NCI-H2171 (cell line): ENCODE results near the gene JAZF1.
"Not testable (repeated sequence)": the region's sequence is repeated elsewhere in the genome, so short reads cannot be mapped to it uniquely, and the experiment has no call there.

ENCODE experiments used
- DNase-seq: peaks from one replicate; lab custom pipeline; 2025; lab: John Stamatoyannopoulos, UW

Gene JAZF1

DNA sequence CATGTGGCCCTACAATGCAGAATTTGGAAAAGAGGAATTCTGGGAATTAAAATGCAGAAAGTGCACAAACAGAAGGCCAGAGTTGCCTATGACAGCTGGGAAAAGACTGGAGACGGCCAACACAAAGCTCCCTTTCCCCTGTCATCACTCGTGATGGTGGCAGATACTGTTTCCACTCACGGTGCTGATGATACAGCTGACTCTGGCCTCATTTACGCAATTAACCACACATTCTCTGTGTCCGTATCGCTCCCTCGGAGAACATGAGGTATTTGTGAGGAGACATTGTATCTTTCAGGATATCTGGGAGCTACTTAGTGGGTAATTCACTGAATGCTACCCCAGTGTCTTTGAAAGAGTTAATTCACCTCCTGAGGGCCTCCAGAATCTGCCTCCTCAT lies 267.8 kb downstream of the JAZF1 start:
- DNase-seq: no peak

DNA sequence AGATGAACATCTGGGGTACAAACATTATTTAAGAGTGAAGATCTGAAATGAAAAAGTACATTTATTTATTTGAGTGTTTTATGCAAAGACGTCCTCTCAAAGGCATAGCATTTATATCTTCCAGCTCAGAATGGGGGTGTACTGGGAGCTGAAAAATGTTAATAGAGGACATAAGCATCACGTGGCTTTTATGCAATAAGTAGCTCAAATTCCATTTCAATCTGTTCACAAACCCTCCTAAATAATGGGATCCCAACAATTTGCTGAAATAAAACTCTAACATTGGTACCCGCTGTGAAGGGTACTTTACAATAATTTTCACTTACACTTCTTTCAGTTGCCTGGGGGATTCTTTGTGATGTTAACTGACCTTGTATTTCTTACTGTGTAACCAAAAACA lies 268.7 kb downstream of the JAZF1 start:
- no peak for DNase-seq

DNA sequence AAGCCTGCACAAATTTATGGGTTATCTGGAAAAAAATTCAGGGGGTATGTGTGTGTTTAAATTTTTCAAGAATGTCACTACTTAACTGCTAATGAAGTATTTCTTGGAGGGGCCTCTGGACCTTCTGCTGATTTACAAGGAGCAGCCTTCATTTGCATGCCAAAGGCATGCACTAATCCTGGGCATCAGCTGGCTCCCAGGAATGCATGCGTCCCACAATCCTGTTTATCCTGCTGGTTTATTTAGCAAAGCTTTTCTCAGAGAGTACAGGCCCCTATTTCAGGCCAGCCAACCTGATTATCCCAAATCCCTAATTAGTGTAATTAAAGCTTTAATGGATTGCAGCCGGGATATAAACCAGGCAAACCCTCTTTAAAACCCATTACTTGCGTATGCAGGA lies 270.3 kb downstream of the JAZF1 start:
- DNase-seq: no peak

DNA sequence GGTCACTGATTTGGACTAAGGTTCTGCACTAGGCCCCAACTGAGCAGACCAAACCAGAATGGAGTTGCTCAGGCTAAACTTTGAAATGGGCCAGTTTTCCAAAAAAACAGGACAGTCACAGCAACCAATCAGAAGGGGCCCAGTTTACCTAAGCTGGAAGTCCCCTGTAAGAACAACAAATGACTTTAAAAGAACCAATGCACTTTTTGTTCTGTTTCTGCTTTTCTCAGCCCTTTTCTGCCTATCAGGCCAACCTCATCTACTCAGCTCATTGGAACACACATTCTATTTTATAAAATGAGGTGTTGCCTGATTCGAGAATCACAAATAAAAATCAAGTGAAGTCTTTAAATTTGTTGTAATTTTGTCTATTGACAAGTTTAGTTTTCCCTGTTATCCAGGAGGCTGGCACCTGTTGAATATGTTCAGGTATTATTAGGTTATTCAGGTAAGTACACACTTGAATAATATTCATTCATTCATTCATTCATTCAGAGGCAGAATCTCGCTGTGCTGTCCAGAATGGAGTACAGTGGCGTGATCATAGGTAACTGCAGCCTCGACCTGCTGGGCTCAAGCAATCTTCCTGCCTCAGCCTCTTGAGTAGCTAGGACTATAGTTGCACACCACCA lies 271.9 kb downstream of the JAZF1 start:
- no peak for DNase-seq

DNA sequence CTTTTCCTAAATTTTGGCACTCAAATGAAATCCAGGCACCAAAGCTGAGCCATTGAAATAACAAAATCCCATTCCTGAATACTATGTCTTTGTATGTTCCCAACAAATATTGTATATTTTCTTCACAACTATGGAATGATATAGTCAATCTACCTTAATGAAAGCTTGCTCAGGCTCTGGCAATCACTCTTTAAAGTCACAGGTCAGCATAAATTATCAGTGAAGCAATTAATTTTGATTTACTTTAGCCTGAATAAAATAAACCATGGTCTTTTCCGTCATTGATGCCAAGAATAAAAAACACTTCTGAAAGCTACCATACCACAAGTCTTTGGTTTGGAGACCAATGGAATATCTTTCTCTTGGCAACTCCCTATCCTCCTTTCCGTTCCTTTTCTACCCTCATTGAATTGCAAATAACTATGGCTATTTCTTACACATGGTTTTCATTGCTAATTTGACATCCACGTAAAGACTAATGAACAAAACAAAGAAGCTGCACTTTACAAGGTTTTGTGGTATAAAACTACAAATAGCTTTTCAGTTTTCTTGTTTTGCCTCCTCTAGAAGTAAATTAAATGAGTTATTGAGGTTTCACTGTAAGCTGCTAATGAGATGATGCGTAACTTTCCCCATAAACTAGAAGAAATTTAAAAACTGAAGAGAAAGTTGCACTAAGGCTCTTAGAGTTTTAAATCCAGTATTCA lies 274.1 kb downstream of the JAZF1 start:
- no peak for DNase-seq

DNA sequence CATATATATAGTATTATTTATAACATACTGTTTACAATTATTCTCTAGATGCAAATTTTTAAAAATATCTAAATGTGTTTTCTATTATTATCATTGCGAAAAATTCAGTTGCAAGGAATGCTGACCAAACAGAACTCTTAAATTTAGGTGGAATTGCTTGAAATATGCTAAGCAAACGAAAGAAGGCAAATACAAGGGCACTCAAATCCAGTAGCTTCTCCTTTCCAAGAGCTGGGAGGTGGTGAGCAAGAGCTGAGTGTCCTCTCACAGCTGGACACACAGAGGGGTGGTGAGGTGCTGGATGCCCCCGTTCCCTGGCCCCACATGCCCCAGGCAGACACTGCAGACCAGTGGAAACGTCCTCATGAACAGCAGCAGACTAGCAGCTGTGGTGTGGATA lies 274.6 kb downstream of the JAZF1 start:
- DNase-seq: no peak

DNA sequence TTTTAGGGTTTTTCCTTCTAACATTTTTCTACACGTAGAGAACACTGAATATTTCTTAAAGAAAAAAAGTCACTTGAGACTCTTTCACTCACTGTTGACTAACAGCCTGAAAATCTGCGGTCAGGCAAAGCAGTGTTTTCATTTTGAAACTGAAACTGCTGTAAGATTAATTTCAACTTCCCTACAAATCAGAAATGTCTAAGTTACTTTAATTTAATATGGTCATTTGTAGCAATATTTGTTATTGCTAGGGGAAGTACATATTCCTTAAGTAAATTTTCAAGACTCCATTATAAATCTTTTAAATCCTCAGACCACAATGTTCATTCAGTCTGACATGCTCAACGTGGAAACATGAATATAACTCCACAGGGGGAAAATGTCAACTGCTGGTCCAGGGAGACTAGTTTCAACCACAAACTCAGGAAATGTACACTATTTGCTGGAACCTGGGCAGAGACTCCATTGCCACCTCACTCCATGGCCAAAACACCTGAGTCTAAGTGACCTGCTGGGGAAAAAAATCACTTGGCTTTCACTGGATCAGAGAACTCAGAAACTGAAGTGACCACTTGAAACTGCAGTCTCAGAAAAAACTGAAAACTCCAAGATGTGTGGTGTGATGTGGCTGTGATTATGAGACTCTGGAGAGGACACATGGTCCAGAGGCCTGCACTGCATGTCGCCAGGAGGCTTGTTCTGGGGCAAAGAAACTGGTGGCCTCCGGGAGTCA lies 279.4 kb downstream of the JAZF1 start:
- no peak for DNase-seq

DNA sequence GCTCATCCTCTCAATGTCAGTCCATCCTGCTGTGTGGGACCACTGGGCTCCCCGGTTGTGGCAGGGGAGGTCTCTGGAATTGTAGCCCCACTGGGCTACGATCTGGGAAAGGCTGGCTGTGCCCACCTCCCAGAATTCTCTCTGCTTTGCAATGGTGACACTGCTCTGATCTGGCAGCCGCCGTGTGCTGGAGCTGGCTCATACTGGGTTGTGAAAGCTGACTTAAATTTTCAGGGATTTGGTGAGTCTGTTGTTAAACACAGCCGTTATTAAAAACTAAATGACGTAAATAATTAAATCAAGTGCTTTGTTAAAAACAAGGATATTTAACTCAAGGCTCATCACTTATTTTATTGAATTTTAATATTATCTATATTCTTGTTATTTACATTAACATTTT lies 280.6 kb downstream of the JAZF1 start:
- no peak for DNase-seq

DNA sequence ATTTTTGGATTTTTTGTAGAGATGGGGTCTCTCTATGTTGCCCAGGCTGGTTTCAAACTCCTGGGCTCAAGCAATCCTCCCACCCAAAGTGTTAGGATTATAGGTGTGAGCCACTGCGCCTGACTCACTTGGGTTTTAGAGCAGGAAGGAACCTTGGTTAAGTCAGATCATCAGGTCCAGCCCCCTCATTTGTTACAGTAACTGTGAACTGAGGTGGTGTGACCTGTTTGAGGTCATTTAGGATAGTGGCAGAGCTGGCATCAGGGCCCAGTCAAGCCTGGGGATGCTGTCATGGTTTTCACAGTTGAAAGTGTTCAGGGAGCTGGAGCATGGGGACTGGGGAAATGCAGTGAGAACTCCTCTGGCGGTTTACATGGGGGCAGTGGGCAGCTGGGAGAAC lies 281.0 kb downstream of the JAZF1 start:
- DNase-seq: no peak

DNA sequence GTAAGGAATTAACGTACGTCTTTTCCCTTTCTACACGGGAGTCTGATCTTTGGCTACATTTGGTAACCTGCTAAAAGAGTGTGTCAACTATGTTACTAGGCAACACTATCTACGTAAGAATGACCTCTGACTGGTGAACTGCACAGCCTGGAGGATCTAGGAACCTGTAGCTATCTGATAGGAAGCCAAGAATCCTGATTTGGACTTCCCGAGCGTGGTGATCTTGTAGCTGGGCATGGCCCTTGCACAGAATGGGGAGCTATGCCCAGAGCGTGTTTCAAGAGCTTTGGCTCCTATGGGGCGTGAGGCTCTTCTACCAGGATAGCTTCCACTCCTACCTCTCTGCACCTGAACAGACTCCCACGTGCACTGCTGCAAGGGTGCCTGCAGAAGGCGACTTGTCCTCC lies 283.2 kb downstream of the JAZF1 start:
- DNase-seq: no peak

DNA sequence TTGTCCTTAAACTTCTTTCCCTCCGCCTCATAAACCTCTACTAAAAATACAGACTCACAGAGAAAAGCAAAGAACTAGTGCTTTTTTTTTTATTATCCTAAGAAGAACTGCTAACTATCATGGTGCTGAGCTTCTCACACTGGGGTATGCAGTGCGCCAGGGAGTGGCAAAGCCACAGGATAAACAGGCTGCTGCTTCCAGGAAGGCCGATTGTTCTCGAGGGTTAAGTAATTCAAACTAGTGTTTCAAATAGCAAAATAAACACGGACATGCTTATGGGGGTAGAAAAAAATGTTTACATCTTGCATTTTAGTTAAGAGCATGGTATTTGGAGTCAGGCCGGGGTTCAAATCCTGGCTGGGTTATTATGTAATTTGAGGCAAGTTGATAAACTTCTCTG lies 283.6 kb downstream of the JAZF1 start:
- no peak for DNase-seq

DNA sequence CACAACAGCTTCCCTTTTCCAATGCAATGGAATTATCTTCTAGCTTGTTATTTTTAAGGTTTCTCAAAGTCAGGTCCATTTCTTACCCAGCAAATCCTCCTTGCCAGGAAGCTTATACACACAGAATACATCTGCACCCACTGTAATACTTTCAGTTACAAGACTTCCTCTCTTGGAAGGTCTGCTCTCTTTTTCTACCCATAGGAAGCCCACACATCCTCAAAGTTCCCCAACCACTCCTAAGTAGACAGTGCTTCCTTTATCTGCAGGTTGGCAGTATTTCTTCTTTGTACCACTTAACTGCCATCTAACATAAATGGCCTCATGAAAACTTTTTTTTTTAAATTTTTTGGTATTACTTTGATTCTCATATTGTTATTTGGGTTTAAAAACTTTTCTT lies 285.0 kb downstream of the JAZF1 start:
- DNase-seq: no peak

DNA sequence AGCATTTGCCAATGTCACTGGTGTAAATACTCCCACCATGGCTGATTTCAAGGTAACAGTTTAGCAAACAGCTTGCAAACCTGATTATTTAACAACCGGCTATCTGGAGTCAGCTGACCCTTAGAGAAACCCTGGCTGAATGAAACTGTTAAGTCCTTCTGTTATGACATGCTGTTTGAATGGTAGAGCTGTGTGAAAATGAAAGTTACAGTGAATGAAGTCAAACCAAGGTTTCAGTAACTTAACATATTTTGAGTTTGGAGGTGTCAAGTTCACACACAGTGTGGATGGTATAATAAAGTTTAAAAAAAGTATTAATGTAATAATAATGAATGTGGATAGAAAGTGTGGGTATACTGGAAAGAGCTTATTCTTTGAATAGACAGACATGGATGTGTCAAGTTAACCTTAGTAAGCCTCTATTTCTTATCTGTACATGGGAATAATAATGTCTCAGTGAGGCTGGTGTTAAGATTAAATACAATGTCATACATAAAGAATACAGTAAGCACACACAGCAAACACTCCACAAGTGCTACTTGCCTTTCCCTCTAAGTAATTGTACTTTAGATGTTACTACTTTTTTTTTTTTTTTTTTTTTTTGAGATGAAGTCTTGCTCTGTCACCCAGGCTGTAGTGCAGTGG lies 290.3 kb downstream of the JAZF1 start:
- DNase-seq: no peak

DNA sequence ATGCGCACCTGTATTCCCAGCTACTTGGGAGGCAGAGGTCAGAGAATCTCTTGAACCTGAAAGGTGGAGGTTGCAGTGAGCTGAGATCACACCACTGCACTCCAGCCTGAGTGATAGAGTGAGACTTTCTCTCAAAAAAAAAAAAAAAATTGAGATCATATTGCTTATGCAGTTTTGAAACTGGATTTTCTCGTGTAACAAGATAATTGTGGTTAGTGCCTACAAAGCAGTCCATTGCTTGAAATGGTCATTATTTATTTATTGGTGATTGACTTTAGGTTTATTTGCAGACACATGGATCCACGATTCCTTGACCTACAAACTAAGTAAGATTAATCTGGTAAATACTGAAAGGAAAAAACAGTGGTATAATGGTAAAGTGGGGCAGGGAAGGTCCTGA lies 290.8 kb downstream of the JAZF1 start:
- DNase-seq: no peak

DNA sequence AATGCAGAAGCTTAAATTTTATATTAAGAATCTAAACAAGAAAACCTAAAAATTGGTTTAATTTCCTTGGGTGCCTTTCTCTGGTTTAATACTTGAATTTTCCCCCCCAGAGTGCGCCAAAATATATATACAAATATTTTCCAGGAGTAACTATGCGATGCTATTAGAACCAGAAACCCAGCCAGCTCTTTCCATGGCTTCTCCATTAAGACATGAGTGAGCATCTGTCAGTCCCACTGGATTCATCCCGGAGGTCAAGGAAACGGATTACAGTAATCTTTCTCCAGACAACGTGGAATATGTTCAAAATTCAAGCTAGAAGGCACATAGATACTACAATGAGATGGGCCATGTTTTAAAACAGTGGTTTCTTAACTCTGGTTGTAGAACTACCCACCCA lies 291.9 kb downstream of the JAZF1 start:
- no peak for DNase-seq

DNA sequence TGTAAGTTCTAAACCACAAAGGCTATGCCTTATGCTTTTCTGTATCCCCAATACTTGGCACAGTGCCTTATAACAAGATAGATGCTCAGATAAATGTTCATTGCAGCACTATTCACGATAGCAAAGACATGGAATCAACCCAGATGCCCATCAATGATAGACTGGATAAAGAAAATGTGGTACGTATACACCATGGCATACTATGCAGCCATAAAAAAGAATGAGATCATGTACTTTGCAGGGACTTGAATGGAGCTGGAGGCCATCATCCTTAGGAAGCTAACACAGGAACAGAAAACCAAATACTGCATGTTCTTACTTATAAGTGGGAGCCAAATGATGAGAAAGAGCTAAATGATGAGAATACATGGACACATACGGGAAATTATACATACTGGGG lies 293.9 kb downstream of the JAZF1 start:
- not testable (repeated sequence) for DNase-seq

DNA sequence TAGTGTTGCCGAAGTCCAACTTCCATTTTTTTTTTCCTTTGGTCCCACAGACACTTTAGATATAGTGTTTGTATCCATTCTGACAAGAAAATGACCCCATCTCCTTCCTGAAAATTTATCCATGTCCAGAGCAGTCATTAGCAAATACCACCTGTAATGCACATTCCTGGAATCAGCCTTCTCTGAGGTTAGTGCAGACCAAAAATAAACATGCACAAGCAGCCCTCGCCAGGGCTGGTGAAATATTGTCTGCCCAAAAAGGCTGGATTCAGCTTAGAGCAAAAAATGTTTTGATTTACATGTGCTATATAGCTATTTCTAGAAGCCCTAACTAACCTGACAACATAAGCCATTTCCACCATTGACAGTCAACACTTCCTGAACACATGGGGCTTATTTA lies 294.9 kb downstream of the JAZF1 start:
- DNase-seq: no peak

DNA sequence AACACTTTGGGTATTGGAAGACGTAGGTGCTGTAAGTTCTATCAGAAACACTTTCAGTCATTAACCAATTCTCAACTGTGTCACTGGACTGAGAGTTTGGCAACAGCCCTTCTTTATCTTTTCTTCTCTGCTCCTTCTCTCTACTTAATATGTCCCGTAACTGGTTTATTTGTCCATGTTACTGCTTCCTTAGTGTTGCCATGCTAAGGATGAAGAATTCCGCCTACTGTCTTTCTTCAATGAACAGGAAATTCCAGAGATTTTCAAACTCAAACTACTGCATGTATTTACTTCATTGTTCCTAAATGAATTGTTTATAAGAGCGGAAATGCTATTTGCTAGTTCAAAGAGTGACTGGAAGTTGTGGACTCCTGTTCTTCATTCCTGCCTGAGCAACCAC lies 296.9 kb downstream of the JAZF1 start:
- no peak for DNase-seq

DNA sequence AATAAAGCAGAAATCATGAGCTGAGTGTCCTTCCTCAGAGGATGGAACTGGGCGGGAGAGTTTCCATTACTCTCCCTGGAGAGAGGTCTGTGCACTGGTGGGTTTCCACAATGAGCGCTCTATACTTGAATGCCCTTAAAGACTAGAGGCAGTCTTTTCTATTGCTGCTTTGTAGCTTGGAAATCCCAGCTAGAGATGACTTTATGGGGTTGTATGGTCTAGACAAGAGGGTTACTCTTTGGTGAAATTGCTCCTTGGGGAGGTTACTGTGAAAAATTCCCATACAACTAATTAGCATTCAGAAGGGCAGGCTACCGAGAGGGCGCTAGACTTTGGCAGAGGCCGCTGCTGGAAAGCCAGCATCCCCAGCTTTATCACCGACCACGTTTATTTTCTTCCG lies 303.8 kb downstream of the JAZF1 start:
- no peak for DNase-seq

DNA sequence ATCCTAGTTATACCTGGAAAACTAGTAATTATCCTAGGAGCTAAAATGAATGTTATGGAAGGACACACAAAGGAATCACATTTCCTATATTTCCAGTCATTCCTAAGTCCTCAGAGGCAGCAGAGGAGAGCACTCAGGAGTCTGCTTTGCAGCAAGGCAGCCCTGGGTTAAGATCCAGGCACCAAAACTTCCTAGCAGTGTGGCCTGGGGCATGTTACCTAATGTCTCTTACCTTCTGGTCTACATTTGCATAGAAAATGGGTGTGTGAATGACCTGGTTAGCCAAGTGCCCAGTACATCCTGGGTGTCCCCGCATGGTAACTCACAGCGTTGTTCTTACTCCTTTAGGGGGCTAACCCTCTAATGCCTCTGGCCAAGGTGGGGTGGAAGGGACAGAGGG lies 304.8 kb downstream of the JAZF1 start:
- DNase-seq: no peak

DNA sequence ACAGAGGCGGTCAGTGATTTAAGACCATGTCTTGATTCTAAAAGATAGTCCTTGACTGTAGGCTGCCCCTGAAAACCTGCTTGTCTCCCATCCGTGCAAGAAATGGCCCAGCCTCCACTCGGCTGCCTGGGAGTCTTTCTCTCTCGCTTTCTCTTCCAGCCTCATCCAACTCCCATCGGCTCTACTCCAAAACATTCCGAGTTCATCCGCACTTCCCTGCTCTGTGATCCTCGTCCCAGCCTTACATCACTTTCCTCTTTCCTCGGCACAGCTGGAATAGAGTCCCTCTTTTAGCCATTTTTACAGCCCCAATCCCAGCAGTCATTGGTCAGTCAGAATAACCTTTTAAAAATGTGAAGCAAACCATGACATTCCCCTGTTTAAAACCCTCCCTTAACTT lies 305.5 kb downstream of the JAZF1 start:
- no peak for DNase-seq

DNA sequence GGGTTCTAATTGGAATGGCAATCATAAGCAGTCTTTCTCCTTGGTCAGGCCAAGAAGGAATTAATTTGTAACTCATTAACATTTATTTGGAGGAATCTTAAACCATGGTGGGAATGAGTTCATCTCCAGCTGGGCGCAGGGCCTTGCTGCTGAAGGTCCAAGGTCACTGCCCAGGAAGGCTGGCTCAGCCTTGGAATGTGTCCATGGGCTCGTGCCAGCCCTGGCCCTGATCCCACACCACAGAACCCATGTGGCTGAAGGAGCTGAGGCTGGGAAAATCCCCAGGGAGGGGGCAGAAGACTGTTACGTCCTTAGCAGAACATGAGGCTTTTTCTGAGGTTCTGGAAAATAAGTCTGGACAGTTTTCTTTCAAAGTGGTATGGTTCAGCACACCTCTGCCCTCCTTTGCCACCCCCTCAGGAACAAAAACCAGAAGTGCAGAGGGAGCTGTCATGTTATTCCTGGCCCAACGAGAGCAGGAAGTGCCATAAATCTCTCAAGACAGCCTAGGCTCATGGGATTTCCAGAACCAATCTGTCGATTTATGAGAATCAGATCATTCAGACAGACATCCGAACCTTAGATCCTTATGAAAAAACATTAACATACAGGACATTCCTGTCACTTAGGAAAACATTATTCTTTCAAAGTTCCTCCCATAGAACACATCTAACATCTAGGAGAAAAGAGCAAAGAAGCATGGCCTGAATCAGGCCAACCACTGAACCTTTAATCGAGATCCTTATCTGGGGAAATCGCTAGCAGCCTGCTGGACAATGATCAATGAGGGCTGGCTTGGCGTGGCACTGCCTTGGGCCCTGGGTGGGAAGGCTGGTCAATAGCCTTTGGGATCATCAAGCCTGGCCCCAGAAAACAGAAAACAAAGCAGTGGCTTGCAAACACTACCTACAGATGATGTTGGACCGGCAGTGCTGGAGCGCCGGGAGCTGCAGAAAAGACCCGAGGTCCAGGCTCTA lies 306.3 kb downstream of the JAZF1 start:
- no peak for DNase-seq
